AG04450 (cell line): ENCODE results near the gene KIFC3. TPM values are rescaled to one million over a fixed set of nuclear protein-coding genes. Genes with fewer than 3 reads are reported as not detected.
"Not testable (repeated sequence)": the region's sequence is repeated elsewhere in the genome, so short reads cannot be mapped to it uniquely, and the experiment has no call there.

Experiments used
- CTCF ChIA-PET: fragments of 300-600, 350-600 bp; formaldehyde crosslinking; extraction: SDS; loops from one replicate; lab custom pipeline; 2022; ENCODE audit warnings: antibody characterized with exemption, inconsistent platforms; lab: Charles Lee
- POLR2A ChIA-PET: fragments of 350-600 bp; formaldehyde crosslinking; extraction: SDS; loops from one replicate; lab custom pipeline; 2021; ENCODE audit warnings: antibody characterized with exemption, inconsistent platforms; lab: Yijun Ruan, JAX
- DNase-seq: peaks from one replicate; pipeline ENCODE4 v3.0.0-alpha.2; 2011; ENCODE audit warnings: low read depth, low spot score
- H3K27ac ChIP-seq: one replicate; pipeline ENCODE4 v1.5.1; 2012; ENCODE audit warnings: low read depth, low read length, control low read depth
- H3K27me3 ChIP-seq: one replicate; pipeline ENCODE4 v1.6.0; 2012; ENCODE audit warnings: low read length; ENCODE audit not compliant: control insufficient read depth, insufficient read depth
- H3K4me3 ChIP-seq: 2 replicates; pipeline ENCODE4 v1.5.1; 2011; ENCODE audit warnings: mild to moderate bottlenecking, low read depth, low read length, control low read depth
- H3K9me3 ChIP-seq: 2 replicates; pipeline ENCODE4 v1.5.1; 2012; ENCODE audit warnings: low read length; ENCODE audit not compliant: control insufficient read depth, insufficient read depth
- CTCF ChIP-seq: IDR thresholded peaks from 2 replicates; pipeline ENCODE4 v1.5.1; 2011; ENCODE audit warnings: low read depth, low read length, control low read depth, inconsistent platforms
- polyA minus RNA-seq: library from RNA; depleted of rRNA, polyadenylated mRNA; stranded (reverse); fragments of >200 nt; gene quantifications from 2 replicates; pipeline ENCODE4 v1.2.3, GENCODE V29; 2011; rRNA and poly(A)+ RNA removed
- polyA plus RNA-seq: library from polyadenylated mRNA; depleted of rRNA; stranded (reverse); fragments of >200 nt; gene quantifications from 2 replicates; pipeline ENCODE4 v1.2.3, GENCODE V29; 2011; rRNA removed

The KIFC3 gene
- 24.4 and 31.2 TPM in 2 replicates for polyA plus RNA-seq
- polyA minus RNA-seq: 34.6 and 56.5 TPM in 2 replicates

- Histone ChIP-seq H3K9me3 (no peaks in the 10 kb centered on the region), H3K27me3 (no peaks in the 10 kb centered on the region), H3K4me3 (peak within 1 kb of the TSS; percentile 78), H3K27ac (peak within 1 kb of the TSS; percentile 77)
- ChIA-PET CTCF (interaction anchor here (0.6 to 2.4 kb wide), 2 partner anchors 15 to 57 kb away, joined by 3 to 7 read pairs; no protein-coding TSS in a partner anchor), POLR2A (interaction anchor here (0.6 kb wide), 1 partner anchor 9 kb away, joined by 3 read pairs; no protein-coding TSS in a partner anchor)
- DNase-seq: no peak
- no peak for TF ChIP-seq CTCF
Observed at GRCh38 chr16:57802341-57803133, at the start of gene KIFC3. KIFC3 (minus strand) TSS chr16:57802491; CDS start chr16:57798243, 4,248 bp downstream.

- DNase-seq: no peak
- ChIA-PET POLR2A (no interaction called here), CTCF (interaction anchor here (1.9 kb wide), 1 partner anchor 16 kb away, joined by 9 read pairs; no protein-coding TSS in a partner anchor)
- peaks cover 15% of the 10 kb centered on the region for H3K27me3 ChIP-seq
- H3K27ac ChIP-seq: no peak overlapping the region
- TF ChIP-seq CTCF: no peak
- H3K9me3 ChIP-seq: no peaks in the 10 kb centered on the region
- H3K4me3 ChIP-seq: no peak overlapping the region
Observed at GRCh38 chr16:57848181-57848580, 45.9 kb upstream of the KIFC3 start.

GRCh38 chr16:57846931-57847330 is 44.6 kb upstream of the KIFC3 start:
- H3K27ac ChIP-seq, POLR2A ChIA-PET, H3K4me3 ChIP-seq, H3K9me3 ChIP-seq, DNase-seq, CTCF ChIA-PET: not testable (repeated sequence)
- H3K27me3 ChIP-seq: peaks cover 15% of the 10 kb centered on the region

- CTCF ChIA-PET: no interaction called here
- no peak for TF ChIP-seq CTCF
- H3K9me3 ChIP-seq: no peaks in the 10 kb centered on the region
- H3K27me3 ChIP-seq: peaks cover 15% of the 10 kb centered on the region
- no peak overlapping the region for H3K4me3 ChIP-seq
- H3K27ac ChIP-seq: no peak overlapping the region
- no peak for DNase-seq
- POLR2A ChIA-PET: no interaction called here
Observed at GRCh38 chr16:57846078-57846697, 43.9 kb upstream of the KIFC3 start.

GRCh38 chr16:57845115-57845514 is 42.8 kb upstream of the KIFC3 start:
- no peak overlapping the region for H3K27ac ChIP-seq
- ChIA-PET POLR2A (no interaction called here), CTCF (no interaction called here)
- no peaks in the 10 kb centered on the region for H3K9me3 ChIP-seq
- peaks cover 15% of the 10 kb centered on the region for H3K27me3 ChIP-seq
- H3K4me3 ChIP-seq: no peak overlapping the region
- no peak for TF ChIP-seq CTCF
- DNase-seq: no peak
